ENCODE results near the gene GNA14. TPM values are rescaled to one million over a fixed set of nuclear protein-coding genes. Genes with fewer than 3 reads are reported as not detected.

The GNA14 gene
- total RNA-seq, 1 donor from 2014 or later: 15.6 TPM

GRCh38 chr9:77604316-77604715 lies 43.8 kb downstream of the GNA14 start:
- H3K4me1 ChIP-seq: peaks cover 12% of the 10 kb centered on the region
- H3K27ac ChIP-seq: no peak overlapping the region
- H3K4me3 ChIP-seq: no peak overlapping the region
- no peak for ATAC-seq
- DNase-seq: no peak
- H3K9me3 ChIP-seq: no peaks in the 10 kb centered on the region
- no peaks in the 10 kb centered on the region for H3K36me3 ChIP-seq
- no peaks in the 10 kb centered on the region for H3K27me3 ChIP-seq (ENCODE audit: low read depth)
- no peak for TF ChIP-seq CTCF (IDR thresholded peaks at IDR 0.05)
- intact Hi-C loops (cut with DNase I): no loop called here

GRCh38 chr9:77602852-77603251 lies 45.3 kb downstream of the GNA14 start:
- DNase-seq (no peak), ATAC-seq (no peak)
- intact Hi-C loops (cut with DNase I): no loop called here
- Histone ChIP-seq H3K36me3 (no peaks in the 10 kb centered on the region), H3K9me3 (no peaks in the 10 kb centered on the region), H3K4me3 (no peak overlapping the region), H3K27me3 (ENCODE audit: low read depth) (no peaks in the 10 kb centered on the region), H3K4me1 (peaks cover 26% of the 10 kb centered on the region), H3K27ac (no peak overlapping the region)
- TF ChIP-seq CTCF (IDR thresholded peaks at IDR 0.05): no peak

- ATAC-seq (no peak), DNase-seq (no peak)
- Histone ChIP-seq H3K9me3 (no peaks in the 10 kb centered on the region), H3K4me3 (no peak overlapping the region), H3K27me3 (ENCODE audit: low read depth) (no peaks in the 10 kb centered on the region), H3K36me3 (no peaks in the 10 kb centered on the region), H3K27ac (no peak overlapping the region), H3K4me1 (peaks cover 38% of the 10 kb centered on the region)
- intact Hi-C loops (cut with DNase I): no loop called here
- no peak for TF ChIP-seq CTCF (IDR thresholded peaks at IDR 0.05)
These were observed 46.5 kb downstream of the GNA14 start for GRCh38 chr9:77601476-77602099.

- ATAC-seq (no peak), DNase-seq (no peak)
- H3K9me3 ChIP-seq: no peaks in the 10 kb centered on the region
- no peaks in the 10 kb centered on the region for H3K27me3 ChIP-seq (ENCODE audit: low read depth)
- H3K27ac ChIP-seq: no peak overlapping the region
- no peak for TF ChIP-seq CTCF (IDR thresholded peaks at IDR 0.05)
- H3K4me1 ChIP-seq: peaks cover 46% of the 10 kb centered on the region
- H3K36me3 ChIP-seq: no peaks in the 10 kb centered on the region
- intact Hi-C loops (cut with DNase I): no loop called here
- H3K4me3 ChIP-seq: no peak overlapping the region
These were observed 47.3 kb downstream of the GNA14 start for GRCh38 chr9:77600810-77601209.

GRCh38 chr9:77599492-77599891 lies 48.6 kb downstream of the GNA14 start:
- DNase-seq (no peak), ATAC-seq (no peak)
- TF ChIP-seq CTCF (IDR thresholded peaks at IDR 0.05): no peak
- Histone ChIP-seq H3K9me3 (no peaks in the 10 kb centered on the region), H3K27ac (peak overlapping the region; percentile 44), H3K27me3 (ENCODE audit: low read depth) (no peaks in the 10 kb centered on the region), H3K4me3 (no peak overlapping the region), H3K4me1 (peaks cover 54% of the 10 kb centered on the region), H3K36me3 (no peaks in the 10 kb centered on the region)
- intact Hi-C loops (cut with DNase I): no loop called here
